Osteoblast (primary cell): ENCODE data around the gene NOC2L. TPM values are rescaled to one million over a fixed set of nuclear protein-coding genes. Genes with fewer than 3 reads are reported as not detected.

Experiments
- DNase-seq: peaks from one replicate; pipeline ENCODE4 v3.0.0; 2011; ENCODE audit warnings: low spot score, mixed read lengths; ENCODE audit not compliant: insufficient read length; ENCODE audit errors: missing footprints
- H2AFZ ChIP-seq: 2 replicates; pipeline ENCODE4 v1.6.0; 2011; ENCODE audit warnings: mild to moderate bottlenecking, low read length
- H3K27ac ChIP-seq: 2 replicates; pipeline ENCODE4 v1.5.1; 2011; ENCODE audit warnings: mild to moderate bottlenecking, low read depth, low read length, moderate library complexity
- H3K27me3 ChIP-seq: 2 replicates; pipeline ENCODE4 v1.6.0; 2012; ENCODE audit warnings: mild to moderate bottlenecking, control low read depth, inconsistent platforms, low read length, moderate library complexity; ENCODE audit not compliant: insufficient read depth
- H3K36me3 ChIP-seq: 2 replicates; pipeline ENCODE4 v1.5.1; 2011; ENCODE audit warnings: mild to moderate bottlenecking, low read length, control low read depth, moderate library complexity; ENCODE audit not compliant: insufficient read depth
- H3K4me1 ChIP-seq: 2 replicates; pipeline ENCODE4 v1.5.1; 2011; ENCODE audit warnings: mild to moderate bottlenecking, low read length, control low read depth, moderate library complexity; ENCODE audit not compliant: insufficient read depth
- H3K4me2 ChIP-seq: 2 replicates; pipeline ENCODE4 v1.6.0; 2011; ENCODE audit warnings: mild to moderate bottlenecking, low read length; ENCODE audit not compliant: insufficient read depth
- H3K4me3 ChIP-seq: fragments of 200-600 bp; sonication (generic); 3 replicates; pipeline ENCODE4 v1.5.1; 2012; ENCODE audit warnings: mild to moderate bottlenecking, low read length, inconsistent platforms; ENCODE audit not compliant: insufficient read depth
- H3K79me2 ChIP-seq: 2 replicates; pipeline ENCODE4 v1.6.0; 2012; ENCODE audit warnings: mild to moderate bottlenecking, low read length, control low read depth, inconsistent platforms; ENCODE audit not compliant: insufficient read depth
- H3K9me3 ChIP-seq: 2 replicates; pipeline ENCODE4 v1.5.1; 2011; ENCODE audit warnings: low read depth, low read length, control low read depth
- H4K20me1 ChIP-seq: 2 replicates; pipeline ENCODE4 v1.6.0; 2012; ENCODE audit warnings: mild to moderate bottlenecking, low read length, control low read depth; ENCODE audit not compliant: insufficient read depth
- total RNA-seq: library from RNA; depleted of rRNA; stranded (reverse); fragments of >200 nt; gene quantifications from 2 replicates; pipeline ENCODE4 v1.2.3, GENCODE V29; 2012
- TF ChIP-seq, protein P1 (sequence below): IDR thresholded peaks from 2 replicates; pipeline ENCODE4 v1.5.1; 2011; ENCODE audit warnings: mild to moderate bottlenecking, low read depth, low read length, moderate library complexity; ENCODE audit errors: extremely low read depth

NOC2L gene
- total RNA-seq, 1 donor, result 47.8 TPM

DNA sequence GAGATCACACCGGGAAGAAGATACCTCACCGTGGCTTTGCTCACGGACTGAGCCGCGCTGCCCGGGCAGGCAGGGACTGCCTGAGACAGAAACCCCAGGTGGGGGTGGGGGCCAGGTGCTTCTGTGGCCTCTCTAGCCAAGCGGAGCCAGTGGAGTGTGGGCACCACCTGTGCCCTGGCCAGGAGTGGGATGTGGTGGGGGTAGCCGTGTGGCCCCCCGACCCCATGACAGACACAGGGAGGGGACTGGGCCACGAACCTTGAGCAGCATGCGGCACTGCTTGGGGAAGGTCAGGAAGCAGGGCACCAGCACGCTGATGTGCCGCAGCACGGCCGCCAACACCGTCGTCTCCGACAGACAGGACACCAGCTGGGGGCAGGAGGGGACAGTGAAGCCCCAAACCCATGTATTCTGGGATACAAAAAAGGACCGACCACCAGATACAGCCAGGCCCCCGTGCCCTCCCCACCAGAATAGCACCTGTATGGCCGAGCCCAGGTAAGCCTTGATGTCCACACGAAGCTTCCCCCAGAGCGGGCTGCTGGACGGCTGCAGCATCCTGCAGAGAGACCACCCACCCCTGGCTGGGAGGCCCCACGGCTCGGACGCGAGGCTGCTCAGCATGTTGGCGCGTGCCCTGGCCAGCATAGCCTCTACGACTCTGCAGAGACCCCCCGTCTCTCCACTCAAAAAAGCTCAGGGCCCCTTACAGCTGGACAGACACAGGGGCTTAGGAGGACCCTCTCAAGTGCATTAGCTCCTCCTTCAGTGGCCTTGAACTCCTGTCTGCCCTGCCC, 5.3 kb downstream of the NOC2L start:
- Histone ChIP-seq H3K27me3 (no peaks in the 10 kb centered on the region), H4K20me1 (peaks cover 62% of the 10 kb centered on the region), H3K27ac (no peak overlapping the region), H3K9me3 (no peaks in the 10 kb centered on the region), H3K79me2 (peaks cover 28% of the 10 kb centered on the region), H3K4me3 (no peak overlapping the region), H3K36me3 (peaks cover 74% of the 10 kb centered on the region), H3K4me1 (peaks cover 12% of the 10 kb centered on the region), H2AFZ (no peak overlapping the region), H3K4me2 (no peak overlapping the region)
- DNase-seq, result no peak
- TF ChIP-seq, protein P1, sequence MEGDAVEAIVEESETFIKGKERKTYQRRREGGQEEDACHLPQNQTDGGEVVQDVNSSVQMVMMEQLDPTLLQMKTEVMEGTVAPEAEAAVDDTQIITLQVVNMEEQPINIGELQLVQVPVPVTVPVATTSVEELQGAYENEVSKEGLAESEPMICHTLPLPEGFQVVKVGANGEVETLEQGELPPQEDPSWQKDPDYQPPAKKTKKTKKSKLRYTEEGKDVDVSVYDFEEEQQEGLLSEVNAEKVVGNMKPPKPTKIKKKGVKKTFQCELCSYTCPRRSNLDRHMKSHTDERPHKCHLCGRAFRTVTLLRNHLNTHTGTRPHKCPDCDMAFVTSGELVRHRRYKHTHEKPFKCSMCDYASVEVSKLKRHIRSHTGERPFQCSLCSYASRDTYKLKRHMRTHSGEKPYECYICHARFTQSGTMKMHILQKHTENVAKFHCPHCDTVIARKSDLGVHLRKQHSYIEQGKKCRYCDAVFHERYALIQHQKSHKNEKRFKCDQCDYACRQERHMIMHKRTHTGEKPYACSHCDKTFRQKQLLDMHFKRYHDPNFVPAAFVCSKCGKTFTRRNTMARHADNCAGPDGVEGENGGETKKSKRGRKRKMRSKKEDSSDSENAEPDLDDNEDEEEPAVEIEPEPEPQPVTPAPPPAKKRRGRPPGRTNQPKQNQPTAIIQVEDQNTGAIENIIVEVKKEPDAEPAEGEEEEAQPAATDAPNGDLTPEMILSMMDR, result no peak

DNA sequence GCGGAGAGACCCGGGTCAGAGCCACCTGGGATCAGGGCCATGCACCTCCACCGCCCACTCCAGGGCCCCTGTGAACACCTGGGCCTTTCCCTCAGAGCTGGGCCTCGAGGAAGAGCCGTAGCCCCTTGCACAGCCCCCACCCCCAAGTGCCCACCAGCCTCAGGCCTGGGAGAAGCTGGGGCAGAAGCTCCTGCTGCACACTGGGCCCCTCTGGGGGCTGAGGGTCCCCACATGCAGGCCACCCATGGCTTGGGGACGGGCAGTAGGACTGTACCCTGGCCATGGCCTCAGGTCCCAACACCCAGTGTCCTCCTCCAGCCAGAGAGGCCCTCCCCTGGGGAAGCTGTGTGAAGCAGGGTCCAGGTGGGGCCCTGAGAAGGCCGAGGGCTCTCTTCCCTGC, 6.5 kb downstream of the NOC2L start:
- Histone ChIP-seq H3K4me3 (no peak overlapping the region), H3K4me1 (peaks cover 3% of the 10 kb centered on the region), H3K4me2 (no peak overlapping the region), H3K27me3 (no peaks in the 10 kb centered on the region), H3K27ac (no peak overlapping the region), H2AFZ (no peak overlapping the region), H3K36me3 (peaks cover 81% of the 10 kb centered on the region), H4K20me1 (peaks cover 59% of the 10 kb centered on the region), H3K9me3 (no peaks in the 10 kb centered on the region), H3K79me2 (peaks cover 17% of the 10 kb centered on the region)
- no peak for DNase-seq
- TF ChIP-seq, protein P1, result no peak

DNA sequence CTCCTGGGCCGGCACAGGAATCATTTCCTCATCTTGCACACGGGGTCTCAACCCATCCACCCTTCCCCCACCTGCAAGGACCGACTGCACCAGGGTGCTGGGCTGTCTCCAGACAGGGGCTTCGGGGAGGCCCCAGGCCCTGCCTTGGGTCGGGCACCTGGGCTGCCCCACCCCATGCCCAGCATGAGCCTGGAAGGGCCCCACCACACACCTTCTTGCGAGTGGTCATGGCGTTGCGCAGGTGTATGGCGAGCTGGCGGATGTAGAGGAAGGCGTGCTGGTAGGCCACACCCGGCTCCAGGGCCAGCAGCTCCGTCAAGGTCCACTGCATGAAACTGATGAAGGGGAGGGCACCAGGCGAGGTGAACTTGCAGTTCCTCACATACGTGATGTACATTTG, 6.9 kb downstream of the NOC2L start:
- Histone ChIP-seq H3K4me1 (no peaks in the 10 kb centered on the region), H3K4me2 (no peak overlapping the region), H3K27me3 (no peaks in the 10 kb centered on the region), H3K9me3 (no peaks in the 10 kb centered on the region), H3K4me3 (no peak overlapping the region), H3K36me3 (peaks cover 84% of the 10 kb centered on the region), H2AFZ (no peak overlapping the region), H3K79me2 (peaks cover 12% of the 10 kb centered on the region), H4K20me1 (peaks cover 58% of the 10 kb centered on the region), H3K27ac (no peak overlapping the region)
- TF ChIP-seq, protein P1, result no peak
- DNase-seq, result no peak

DNA sequence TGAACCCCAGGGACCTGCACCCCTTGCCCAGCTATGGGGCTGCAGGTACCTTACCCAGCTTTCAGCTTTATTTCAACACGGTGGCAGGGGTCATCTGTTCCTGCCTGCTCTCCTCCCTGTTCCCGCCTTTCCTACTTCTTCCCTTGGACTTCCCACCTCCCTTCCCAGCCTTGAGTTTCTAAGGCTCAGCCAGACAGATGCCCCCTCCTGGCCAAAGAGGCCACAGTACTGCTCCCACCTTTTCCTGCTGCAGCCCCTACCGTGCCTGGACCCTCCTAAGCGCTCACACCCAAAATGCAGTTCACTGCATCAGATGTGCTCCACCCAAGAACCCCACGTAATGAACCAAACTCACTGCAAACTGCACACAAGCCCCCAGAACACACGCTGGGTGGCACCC, 7.7 kb downstream of the NOC2L start:
- peaks cover 4% of the 10 kb centered on the region for H3K79me2 ChIP-seq
- H3K4me3 ChIP-seq, result no peak overlapping the region
- no peak for DNase-seq
- no peaks in the 10 kb centered on the region for H3K9me3 ChIP-seq
- H3K4me1 ChIP-seq, result no peaks in the 10 kb centered on the region
- TF ChIP-seq, protein P1, result peak; percentile 48
- H2AFZ ChIP-seq, result no peak overlapping the region
- H4K20me1 ChIP-seq, result peaks cover 52% of the 10 kb centered on the region
- peaks cover 76% of the 10 kb centered on the region for H3K36me3 ChIP-seq
- H3K27ac ChIP-seq, result no peak overlapping the region
- no peaks in the 10 kb centered on the region for H3K27me3 ChIP-seq
- no peak overlapping the region for H3K4me2 ChIP-seq
